GM12864 (cell line): ENCODE results near the gene BANP.

Experiments
- DNase-seq: peaks from one replicate; pipeline ENCODE4 v3.0.0-alpha.2; 2011; ENCODE audit warnings: low read depth
- H3K4me3 ChIP-seq: 2 replicates; pipeline ENCODE4 v1.5.1; 2011; ENCODE audit warnings: mild to moderate bottlenecking, low read depth, low read length, control low read depth
- CTCF ChIP-seq: IDR thresholded peaks from 2 replicates; pipeline ENCODE4 v1.5.1; 2011; ENCODE audit warnings: low read depth, mild to moderate bottlenecking, moderate library complexity, low read length, control low read depth, inconsistent platforms; ENCODE audit errors: missing control alignments

BANP gene

DNA sequence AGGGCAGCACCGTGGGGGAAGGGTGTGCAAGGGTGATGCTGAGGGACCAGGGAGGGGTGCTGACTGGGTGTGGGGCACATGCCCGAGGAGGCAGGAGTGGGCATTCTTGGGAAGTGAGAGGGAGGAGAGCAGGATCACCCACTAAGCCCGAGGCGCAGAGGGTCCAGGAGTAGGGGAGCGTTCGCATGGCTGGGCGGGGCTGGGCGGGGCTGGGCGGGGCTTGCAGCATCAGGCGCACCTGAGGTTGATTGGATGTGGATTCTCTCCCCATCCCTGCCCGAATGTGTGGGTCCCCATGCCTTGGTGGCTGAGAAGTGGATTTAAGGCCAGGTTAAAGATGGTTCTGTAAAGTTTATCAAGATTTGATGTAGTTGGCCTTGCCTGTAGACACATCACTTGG is 14.2 kb downstream of the BANP start:
- no peak for DNase-seq
- TF ChIP-seq CTCF: no peak
- no peak overlapping the region for H3K4me3 ChIP-seq

DNA sequence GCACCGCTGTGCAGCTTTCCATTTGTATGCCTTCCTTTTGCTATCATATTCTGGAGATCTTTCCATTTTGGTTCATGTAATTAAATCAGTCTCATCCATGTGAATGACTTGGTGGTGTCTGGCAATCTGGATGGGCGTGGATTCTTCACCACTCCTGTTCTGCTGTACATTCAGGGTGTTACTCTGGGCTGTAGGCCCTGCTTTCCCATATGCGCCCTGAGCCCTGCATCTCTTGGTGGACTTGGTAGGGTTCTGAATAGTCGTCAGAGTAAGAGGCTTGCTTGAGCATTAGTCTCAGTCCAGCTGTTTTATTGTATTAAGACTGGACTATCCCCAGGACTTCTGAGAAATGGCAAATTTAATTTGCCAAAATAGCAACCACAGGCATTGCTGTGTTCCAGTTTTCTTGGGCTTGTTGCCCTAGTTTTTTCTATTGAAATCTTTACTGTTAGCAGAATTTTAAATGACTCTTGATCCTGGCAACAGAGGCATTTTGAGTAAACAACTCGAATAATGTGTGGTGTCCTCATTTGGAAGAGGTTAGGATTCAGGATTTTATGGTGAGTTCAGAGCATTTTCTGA is 14.9 kb downstream of the BANP start:
- DNase-seq: no peak
- no peak for TF ChIP-seq CTCF
- H3K4me3 ChIP-seq: no peak overlapping the region

GRCh38 chr16:87966685-87967185 is 15.5 kb downstream of the BANP start:
- no peak overlapping the region for H3K4me3 ChIP-seq
- TF ChIP-seq CTCF: no peak
- no peak for DNase-seq

- no peak overlapping the region for H3K4me3 ChIP-seq
- no peak for TF ChIP-seq CTCF
- DNase-seq: no peak
Measured at GRCh38 chr16:87968541-87968940, 17.3 kb downstream of the BANP start.

DNA sequence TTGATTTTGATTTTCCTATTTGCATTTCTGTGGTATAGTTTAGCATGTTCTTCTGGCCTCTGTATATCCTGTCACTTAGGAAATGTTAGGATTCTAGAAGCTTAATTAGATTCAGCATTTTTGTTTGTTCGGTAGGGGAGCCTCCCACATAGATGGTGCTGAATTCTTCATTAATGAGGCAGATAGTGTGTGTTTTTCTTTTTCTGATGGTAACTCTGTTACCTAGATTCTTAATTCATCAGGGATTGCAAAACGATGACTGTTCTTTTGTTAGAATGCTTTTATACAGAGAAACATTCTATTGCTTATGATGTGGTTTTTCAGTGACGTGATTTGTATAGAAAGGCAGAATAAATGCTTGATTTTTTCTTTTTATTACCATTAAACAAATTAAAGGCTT is 19.0 kb downstream of the BANP start:
- DNase-seq: no peak
- TF ChIP-seq CTCF: no peak
- H3K4me3 ChIP-seq: no peak overlapping the region

DNA sequence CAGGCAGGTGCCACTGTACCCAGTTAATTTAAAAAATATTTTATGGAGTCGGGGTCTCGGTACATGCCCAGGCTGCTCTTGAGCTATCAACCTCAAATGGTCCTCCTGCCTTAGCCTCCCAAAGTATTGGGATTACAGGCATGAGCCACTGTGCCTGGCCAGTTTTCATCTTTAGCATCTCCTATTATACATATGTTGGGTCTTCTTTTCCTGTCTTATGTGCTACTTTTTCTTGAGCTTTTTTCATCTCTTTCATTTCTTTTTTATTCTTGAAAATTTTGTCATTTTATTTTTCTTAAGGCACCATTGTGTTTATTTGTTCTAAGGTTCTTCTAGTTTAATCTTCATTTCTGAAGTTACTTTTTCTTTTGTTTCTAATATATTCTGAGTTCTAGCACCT is 20.7 kb downstream of the BANP start:
- no peak overlapping the region for H3K4me3 ChIP-seq
- no peak for TF ChIP-seq CTCF
- DNase-seq: no peak

- TF ChIP-seq CTCF: no peak
- H3K4me3 ChIP-seq: no peak overlapping the region
- no peak for DNase-seq
Measured at GRCh38 chr16:87973717-87974116, 22.5 kb downstream of the BANP start.
